Activated CD4-positive, alpha-beta T cell treated with anti-CD3 and anti-CD28 coated beads, Interleukin-2, amount 10 ng/mL, durations not matched to agents 7 days and 5 days (primary cell): ENCODE results near the gene ARSJ. TPM values are rescaled to one million over a fixed set of nuclear protein-coding genes. Genes with fewer than 3 reads are reported as not detected.

Experiments
- CTCF ChIA-PET: fragments of 350-600 bp; sonication (Branson Sonifier 250); formaldehyde crosslinking; loops from one replicate; lab custom pipeline; 2021; ENCODE audit warnings: antibody characterized with exemption; lab: Charles Lee
- POLR2A ChIA-PET: fragments of 350-600 bp; sonication (Branson Sonifier 250); formaldehyde crosslinking; loops from one replicate; lab custom pipeline; 2021; ENCODE audit warnings: antibody characterized with exemption; lab: Charles Lee
- DNase-seq: peaks from one replicate; pipeline ENCODE4 v3.0.0-alpha.2; 2020
- H3K27ac Mint-ChIP-seq: one replicate; pipeline ENCODE4 v1.8.0; 2021; ENCODE audit warnings: mild to moderate bottlenecking, moderate library complexity, mixed read lengths
- H3K27me3 Mint-ChIP-seq: one replicate; pipeline ENCODE4 v1.8.0; 2021; ENCODE audit warnings: mixed read lengths
- H3K36me3 Mint-ChIP-seq: one replicate; pipeline ENCODE4 v1.8.0; 2021; ENCODE audit warnings: low read depth, mixed read lengths
- H3K4me1 Mint-ChIP-seq: one replicate; pipeline ENCODE4 v1.8.0; 2021; ENCODE audit warnings: mixed read lengths
- H3K4me3 Mint-ChIP-seq: one replicate; pipeline ENCODE4 v1.8.0; 2021; ENCODE audit warnings: mild to moderate bottlenecking, moderate library complexity, mixed read lengths
- H3K9me3 Mint-ChIP-seq: one replicate; pipeline ENCODE4 v1.8.0; 2021; ENCODE audit warnings: mixed read lengths
- total RNA-seq, 2 experiments: library from RNA; stranded (reverse); gene quantifications; one replicate each; pipeline ENCODE4 v1.2.3, GENCODE V29; 2021

ARSJ gene
- total RNA-seq, 2 experiments from 2014 or later: not detected

DNA sequence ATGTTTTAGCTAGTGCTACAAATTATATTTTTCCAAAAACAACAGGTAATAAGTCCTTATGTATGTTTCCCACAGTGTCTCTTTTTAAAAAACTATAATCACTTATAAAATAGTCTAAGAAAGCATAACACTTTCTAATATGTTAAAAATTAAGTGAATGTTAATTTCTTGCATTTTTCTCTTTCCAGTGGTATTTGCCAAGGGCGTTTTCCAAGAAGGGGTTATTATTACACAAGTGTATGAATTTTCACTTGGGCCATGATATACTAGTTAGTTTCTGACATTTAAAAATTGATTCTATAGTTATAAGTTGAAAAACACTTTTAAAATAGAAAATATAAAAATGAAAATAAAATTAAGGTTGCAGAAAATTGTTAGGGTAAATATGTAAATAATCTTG lies 74.6 kb downstream of the ARSJ start:
- peaks cover 3% of the 10 kb centered on the region for H3K9me3 Mint-ChIP-seq
- H3K4me1 Mint-ChIP-seq: peaks cover 43% of the 10 kb centered on the region
- ChIA-PET POLR2A (no interaction called here), CTCF (no interaction called here)
- no peaks in the 10 kb centered on the region for H3K27me3 Mint-ChIP-seq
- DNase-seq: no peak
- H3K27ac Mint-ChIP-seq: no peak overlapping the region
- peaks cover 3% of the 10 kb centered on the region for H3K36me3 Mint-ChIP-seq
- H3K4me3 Mint-ChIP-seq: no peak overlapping the region

DNA sequence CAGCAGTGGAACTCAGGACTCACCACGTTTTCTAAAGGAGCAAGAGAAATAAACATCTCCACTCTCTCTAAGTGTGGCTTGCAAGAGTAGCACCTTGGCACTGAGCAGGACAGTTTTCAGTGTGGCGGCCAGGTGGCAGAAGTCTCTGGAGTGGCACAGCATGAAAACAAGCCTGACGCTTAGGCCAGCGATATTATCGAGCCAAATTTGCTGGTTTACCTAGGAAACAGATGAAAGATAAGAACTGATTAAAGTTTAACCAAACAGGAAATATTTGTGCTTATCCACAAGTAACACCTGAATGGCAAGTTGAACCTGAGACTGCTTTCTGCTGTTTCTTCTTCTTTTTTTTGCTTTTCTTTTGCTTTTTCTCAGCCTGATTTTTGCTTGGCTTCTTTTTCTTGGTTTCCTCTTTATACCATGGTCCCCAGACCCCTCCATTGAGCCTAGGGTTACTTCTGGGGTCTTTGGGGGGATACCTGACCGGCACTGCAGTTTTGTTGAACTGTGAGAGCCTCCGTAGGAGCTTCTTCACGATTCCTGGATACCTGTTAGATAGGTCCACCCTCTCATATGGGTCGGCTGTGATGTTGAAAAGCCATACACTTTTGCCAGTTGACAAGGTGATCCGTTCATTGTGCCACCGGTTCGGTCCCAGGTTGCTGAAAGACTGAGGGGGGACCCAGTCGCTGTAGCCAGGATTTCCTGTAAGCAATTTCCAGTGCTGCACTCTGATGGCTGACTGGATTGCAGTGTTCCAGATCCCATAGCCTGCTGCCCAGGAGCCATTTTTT lies 77.3 kb downstream of the ARSJ start:
- Mint-ChIP-seq H3K27me3 (no peaks in the 10 kb centered on the region), H3K27ac (peak overlapping the region; percentile 87), H3K9me3 (peaks cover 2% of the 10 kb centered on the region), H3K4me3 (peak overlapping the region; percentile 23), H3K36me3 (no peaks in the 10 kb centered on the region), H3K4me1 (peaks cover 59% of the 10 kb centered on the region)
- POLR2A ChIA-PET: no interaction called here
- peak; percentile 75 for DNase-seq
- CTCF ChIA-PET: no interaction called here

DNA sequence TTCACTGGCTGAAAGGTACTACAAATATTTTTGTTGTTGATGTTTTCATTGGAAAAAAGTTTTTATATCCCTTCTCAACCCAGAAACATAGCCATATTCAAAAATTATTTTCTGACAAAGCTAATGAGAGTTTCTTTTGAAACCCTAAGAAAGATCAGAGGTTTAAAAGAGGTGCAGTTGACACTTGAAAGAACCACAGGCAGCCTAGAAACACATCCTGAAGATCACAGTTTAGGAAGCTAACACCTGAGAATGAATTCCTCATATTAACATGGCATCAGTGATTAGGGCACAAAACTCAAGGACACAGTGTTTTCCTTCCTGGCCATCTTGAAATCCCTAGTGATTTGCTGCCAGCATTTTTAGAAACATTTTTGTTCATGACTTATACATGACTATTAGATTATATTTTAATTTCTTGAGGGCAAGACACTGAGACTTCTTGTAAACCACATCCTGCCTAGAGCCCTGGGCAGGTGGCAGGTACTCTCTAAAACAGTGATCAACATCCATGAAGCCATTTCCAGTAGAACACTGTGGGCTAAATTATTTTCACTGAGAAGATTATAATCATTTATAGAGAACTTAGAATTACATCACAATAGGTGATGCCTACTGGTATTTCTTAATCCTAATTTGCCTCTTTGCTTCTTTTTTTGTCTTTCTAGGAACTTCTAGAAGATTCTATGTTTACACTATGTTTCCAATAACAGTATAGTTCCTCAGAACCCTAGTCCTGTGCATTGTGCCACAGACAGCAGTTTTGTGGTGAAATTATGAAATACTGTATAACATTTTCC lies 80.0 kb downstream of the ARSJ start:
- peaks cover 48% of the 10 kb centered on the region for H3K4me1 Mint-ChIP-seq
- no peaks in the 10 kb centered on the region for H3K27me3 Mint-ChIP-seq
- H3K36me3 Mint-ChIP-seq: no peaks in the 10 kb centered on the region
- CTCF ChIA-PET: no interaction called here
- H3K9me3 Mint-ChIP-seq: peaks cover 2% of the 10 kb centered on the region
- peak overlapping the region; percentile 22 for H3K4me3 Mint-ChIP-seq
- POLR2A ChIA-PET: no interaction called here
- peak overlapping the region; percentile 88 for H3K27ac Mint-ChIP-seq
- DNase-seq: peak; percentile 37

DNA sequence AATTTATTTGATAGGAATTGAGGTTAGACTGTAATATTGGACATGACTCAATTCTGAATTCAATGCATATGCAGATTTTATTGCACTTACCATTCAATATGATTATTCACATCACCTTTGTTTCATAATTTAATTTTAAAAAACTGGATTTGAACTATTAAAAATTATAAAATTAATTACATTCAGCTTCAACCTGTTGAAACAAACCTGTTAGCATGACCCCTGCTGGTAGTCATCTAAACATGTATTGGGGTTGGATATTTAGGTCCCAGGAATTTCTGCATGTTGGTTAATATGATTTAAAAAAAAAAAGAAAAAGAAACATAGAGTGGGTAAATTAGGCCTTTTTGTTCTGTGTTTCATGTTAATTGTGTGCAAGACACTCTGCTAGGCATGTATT lies 85.9 kb downstream of the ARSJ start:
- no peak overlapping the region for H3K4me3 Mint-ChIP-seq
- POLR2A ChIA-PET: no interaction called here

DNA sequence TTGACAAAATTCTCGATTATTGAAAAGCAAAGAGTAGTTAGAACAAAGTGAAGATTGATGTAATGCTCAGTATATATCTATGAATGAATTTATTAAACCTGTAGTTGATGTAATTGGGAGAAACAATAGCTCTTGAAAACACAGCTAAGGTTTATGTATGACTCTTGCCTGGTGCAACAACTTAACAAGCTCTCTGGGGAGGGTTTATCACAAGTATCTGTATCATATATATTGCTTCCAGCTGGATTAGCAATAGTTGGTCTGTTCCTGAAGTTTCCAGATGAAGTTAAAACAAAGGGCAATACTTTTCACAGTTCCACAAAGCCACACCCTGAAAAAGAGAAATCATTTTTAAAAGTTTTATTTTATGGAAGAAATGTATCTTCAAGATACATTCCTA lies 91.4 kb downstream of the ARSJ start:
- Mint-ChIP-seq H3K9me3 (peaks cover 16% of the 10 kb centered on the region), H3K4me3 (no peak overlapping the region), H3K36me3 (no peaks in the 10 kb centered on the region), H3K4me1 (no peaks in the 10 kb centered on the region), H3K27me3 (peaks cover 1% of the 10 kb centered on the region), H3K27ac (no peak overlapping the region)
- ChIA-PET POLR2A (no interaction called here), CTCF (interaction anchor here (0.9 to 1.3 kb wide), 2 partner anchors 14 to 62 kb away, joined by 3 read pairs; no protein-coding TSS in a partner anchor)
- DNase-seq: no peak

More for the DNA sequence above, 85.9 kb downstream of the ARSJ start:
- Mint-ChIP-seq H3K4me1 (peaks cover 7% of the 10 kb centered on the region), H3K9me3 (peaks cover 5% of the 10 kb centered on the region), H3K36me3 (no peaks in the 10 kb centered on the region), H3K27me3 (no peaks in the 10 kb centered on the region), H3K27ac (no peak overlapping the region)
- no peak for DNase-seq
- CTCF ChIA-PET: no interaction called here

DNA sequence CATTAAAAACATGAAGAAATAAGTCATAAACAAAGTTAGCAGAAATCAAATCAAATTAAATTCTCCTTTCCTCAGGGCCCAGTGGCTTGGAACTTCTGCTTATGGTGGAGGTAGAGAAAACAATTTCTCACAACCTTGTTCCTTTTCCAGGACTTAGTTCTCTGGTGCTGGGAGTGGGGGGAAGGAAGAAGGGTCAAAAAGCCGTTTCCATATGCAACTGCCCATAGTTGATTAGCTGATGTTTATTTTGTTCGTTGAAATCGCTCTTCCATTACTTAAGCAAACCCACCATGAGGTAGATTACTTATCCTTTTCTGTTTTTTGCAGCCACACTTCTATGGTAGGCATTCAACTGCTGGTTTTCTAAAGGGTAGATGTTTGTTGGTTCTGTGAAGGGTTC lies 94.2 kb downstream of the ARSJ start:
- Mint-ChIP-seq H3K9me3 (peaks cover 18% of the 10 kb centered on the region), H3K4me1 (no peaks in the 10 kb centered on the region), H3K27me3 (peaks cover 1% of the 10 kb centered on the region), H3K36me3 (no peaks in the 10 kb centered on the region), H3K27ac (no peak overlapping the region), H3K4me3 (no peak overlapping the region)
- DNase-seq: no peak
- ChIA-PET POLR2A (no interaction called here), CTCF (interaction anchor here (0.8 to 1.2 kb wide), 2 partner anchors 12 to 338 kb away, joined by 4 read pairs; no protein-coding TSS in a partner anchor)

DNA sequence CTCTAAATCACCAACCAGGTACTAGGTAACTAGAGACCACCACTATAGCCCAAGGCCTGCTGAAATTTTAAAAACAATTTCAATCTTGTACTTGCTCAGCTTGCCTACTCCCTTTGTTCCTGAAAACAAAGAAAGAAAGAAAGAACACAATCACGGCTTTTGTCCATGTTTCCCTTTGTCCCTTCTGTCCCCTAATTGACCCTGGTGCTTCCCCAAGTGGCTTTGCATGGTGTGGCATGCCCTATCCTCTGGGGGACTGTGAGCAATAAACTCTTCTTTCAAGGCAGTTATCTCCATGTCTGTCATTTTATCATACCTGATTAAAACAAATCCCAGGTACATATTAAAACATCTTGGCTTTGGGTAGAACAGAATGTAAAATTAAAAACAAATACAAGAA lies 94.8 kb downstream of the ARSJ start:
- H3K36me3 Mint-ChIP-seq: no peaks in the 10 kb centered on the region
- POLR2A ChIA-PET: no interaction called here
- peaks cover 1% of the 10 kb centered on the region for H3K27me3 Mint-ChIP-seq
- H3K27ac Mint-ChIP-seq: no peak overlapping the region
- H3K4me1 Mint-ChIP-seq: no peaks in the 10 kb centered on the region
- CTCF ChIA-PET: interaction anchor here (1.2 kb wide), 1 partner anchor 337 kb away, joined by 4 read pairs; no protein-coding TSS in a partner anchor
- no peak overlapping the region for H3K4me3 Mint-ChIP-seq
- no peak for DNase-seq
- peaks cover 18% of the 10 kb centered on the region for H3K9me3 Mint-ChIP-seq

DNA sequence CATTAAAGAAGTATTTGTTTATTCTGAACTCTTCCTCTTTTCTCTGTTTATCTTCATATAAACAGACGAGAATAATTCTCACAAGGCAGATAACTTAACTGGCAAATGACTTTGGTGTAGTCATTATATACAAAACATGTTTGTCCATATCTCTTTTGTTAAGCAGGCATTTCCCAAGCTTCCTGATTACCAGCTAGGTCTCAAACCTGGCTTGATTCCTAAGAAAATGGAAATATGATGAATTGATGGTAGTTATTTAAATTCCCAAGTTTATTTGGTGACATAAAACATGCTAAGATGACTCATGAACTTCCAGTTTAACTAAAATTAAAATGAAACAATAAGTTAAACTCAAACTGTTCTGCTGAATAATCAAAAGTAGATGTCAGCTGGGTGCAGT lies 96.8 kb downstream of the ARSJ start:
- Mint-ChIP-seq H3K4me3 (no peak overlapping the region), H3K9me3 (peaks cover 16% of the 10 kb centered on the region), H3K4me1 (no peaks in the 10 kb centered on the region), H3K27me3 (no peaks in the 10 kb centered on the region), H3K36me3 (no peaks in the 10 kb centered on the region), H3K27ac (no peak overlapping the region)
- ChIA-PET CTCF (interaction anchor here (1.1 kb wide), 1 partner anchor 8 kb away, joined by 3 read pairs; no protein-coding TSS in a partner anchor), POLR2A (no interaction called here)
- DNase-seq: no peak

DNA sequence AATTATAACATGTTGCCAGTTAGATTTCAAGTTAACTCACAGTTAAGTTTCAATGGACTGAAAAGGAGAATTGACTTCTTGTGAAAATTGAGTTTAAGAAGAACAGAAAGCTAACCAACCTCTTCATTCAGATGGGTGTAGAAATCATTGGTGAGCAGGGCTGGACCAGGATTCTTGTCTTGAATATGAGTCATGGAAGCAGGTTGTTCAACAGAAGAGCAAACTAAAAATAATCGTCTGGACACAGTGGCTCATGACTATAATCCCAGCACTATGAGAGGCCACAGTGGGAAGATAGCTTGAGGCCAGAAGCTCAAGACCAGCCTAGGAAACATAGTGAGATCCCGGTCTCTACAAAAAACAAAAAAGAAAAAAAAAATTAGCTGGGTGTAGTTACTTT lies 98.2 kb downstream of the ARSJ start:
- CTCF ChIA-PET: no interaction called here
- POLR2A ChIA-PET: no interaction called here
- no peaks in the 10 kb centered on the region for H3K36me3 Mint-ChIP-seq
- no peaks in the 10 kb centered on the region for H3K4me1 Mint-ChIP-seq
- DNase-seq: no peak
- H3K27me3 Mint-ChIP-seq: no peaks in the 10 kb centered on the region
- H3K27ac Mint-ChIP-seq: no peak overlapping the region
- H3K9me3 Mint-ChIP-seq: peaks cover 12% of the 10 kb centered on the region
- H3K4me3 Mint-ChIP-seq: no peak overlapping the region

DNA sequence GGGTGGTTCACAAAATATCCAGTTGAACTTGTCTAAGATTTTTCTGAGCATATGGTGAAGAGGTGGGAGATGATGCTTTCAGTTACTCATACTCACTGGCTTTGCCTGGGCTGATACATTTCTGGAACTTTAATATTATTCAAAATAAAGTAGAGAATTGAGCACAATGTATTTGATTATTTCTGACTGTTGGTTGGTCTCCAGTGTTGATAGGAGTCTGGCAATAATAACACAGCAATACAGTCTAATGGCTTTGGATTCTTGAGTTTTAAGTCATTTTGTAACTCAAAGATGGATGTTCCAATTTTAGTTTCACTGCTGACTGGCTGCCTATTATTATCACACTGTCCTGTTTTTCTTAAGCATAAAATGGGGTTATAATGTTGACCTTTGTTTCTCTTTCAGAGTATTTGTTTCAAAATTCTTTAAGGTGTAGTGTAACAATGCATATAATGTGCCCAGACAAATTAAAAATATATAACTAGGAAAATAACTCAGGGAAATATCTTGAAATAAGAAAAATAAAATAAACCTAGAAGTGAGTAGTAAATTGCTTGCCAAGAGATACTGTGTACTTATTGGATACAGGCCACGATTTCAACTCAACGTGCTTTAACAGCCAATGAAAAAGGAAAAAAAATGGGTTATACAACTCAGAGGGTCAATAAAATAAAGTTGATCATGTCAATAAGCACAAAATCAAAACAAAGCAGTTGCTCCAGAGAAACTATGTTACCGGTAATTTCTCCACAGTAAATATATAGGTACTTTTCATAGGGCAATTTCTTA lies 99.0 kb downstream of the ARSJ start:
- POLR2A ChIA-PET: no interaction called here
- H3K36me3 Mint-ChIP-seq: no peaks in the 10 kb centered on the region
- H3K27ac Mint-ChIP-seq: no peak overlapping the region
- no peaks in the 10 kb centered on the region for H3K27me3 Mint-ChIP-seq
- H3K4me3 Mint-ChIP-seq: no peak overlapping the region
- CTCF ChIA-PET: no interaction called here
- DNase-seq: no peak
- H3K9me3 Mint-ChIP-seq: peaks cover 10% of the 10 kb centered on the region
- no peaks in the 10 kb centered on the region for H3K4me1 Mint-ChIP-seq

DNA sequence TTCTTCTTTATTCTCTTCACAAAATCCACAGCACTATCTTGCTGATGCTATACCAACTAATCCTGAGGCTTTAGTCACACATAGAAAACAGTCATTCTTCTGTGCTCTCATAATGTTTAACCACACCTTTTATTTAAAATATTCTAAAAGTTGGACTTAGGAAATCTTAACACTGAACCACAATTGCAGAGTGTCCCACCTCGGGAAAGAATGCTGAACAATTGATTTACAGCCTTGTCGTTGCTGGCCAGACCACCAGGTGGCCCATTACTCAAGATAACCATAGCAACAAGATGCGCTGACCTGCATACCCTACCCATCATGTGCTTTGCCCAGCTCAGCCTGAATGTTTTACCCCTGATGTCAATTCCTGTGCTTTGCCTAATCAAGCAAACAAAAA lies 100.8 kb downstream of the ARSJ start:
- DNase-seq: no peak
- ChIA-PET POLR2A (no interaction called here), CTCF (no interaction called here)
- Mint-ChIP-seq H3K27ac (no peak overlapping the region), H3K36me3 (no peaks in the 10 kb centered on the region), H3K27me3 (no peaks in the 10 kb centered on the region), H3K4me1 (peaks cover 2% of the 10 kb centered on the region), H3K4me3 (no peak overlapping the region), H3K9me3 (peaks cover 2% of the 10 kb centered on the region)

DNA sequence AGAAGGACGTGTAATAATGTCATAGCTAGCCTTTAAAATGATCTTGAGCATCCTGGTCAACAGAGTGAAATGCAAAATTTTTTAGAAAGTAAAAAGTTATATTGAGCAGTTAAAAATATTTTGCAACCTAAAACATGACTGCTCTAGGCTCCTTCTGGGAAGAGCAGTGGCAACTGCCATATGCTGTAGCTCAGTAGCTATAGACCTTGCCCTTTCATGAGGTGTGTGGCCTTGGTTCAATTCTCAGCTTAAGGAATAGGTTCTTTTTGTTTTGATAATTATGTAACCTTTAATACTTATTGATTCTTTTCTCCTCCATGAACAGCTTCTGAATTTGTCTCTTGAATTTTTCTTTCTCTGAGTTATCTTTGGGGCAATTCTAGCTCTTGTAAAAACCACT lies 105.0 kb downstream of the ARSJ start:
- CTCF ChIA-PET: interaction anchor here (1.0 to 1.7 kb wide), 2 partner anchors 9 to 13 kb away, joined by 3 read pairs; no protein-coding TSS in a partner anchor

More for the DNA sequence above, 105.0 kb downstream of the ARSJ start:
- POLR2A ChIA-PET: interaction anchor here (0.6 kb wide), 1 partner anchor 301 kb away, joined by 5 read pairs; no protein-coding TSS in a partner anchor
- no peaks in the 10 kb centered on the region for H3K27me3 Mint-ChIP-seq
- H3K4me1 Mint-ChIP-seq: peaks cover 14% of the 10 kb centered on the region
- no peak for DNase-seq
- H3K9me3 Mint-ChIP-seq: peaks cover 8% of the 10 kb centered on the region
- H3K27ac Mint-ChIP-seq: no peak overlapping the region
- no peaks in the 10 kb centered on the region for H3K36me3 Mint-ChIP-seq
- no peak overlapping the region for H3K4me3 Mint-ChIP-seq
